GM19452 (cell line): Measurements from ENCODE around the gene ACAN.

Experiments
- ATAC-seq: cut with Tn5 transposase; IDR thresholded peaks from one replicate; pipeline ENCODE4 v1.9.1; 2021; ENCODE audit not compliant: unreplicated experiment

The ACAN gene

GRCh38 chr15:88900982-88901418, 97.8 kb downstream of the ACAN start:
- ATAC-seq = no peak

- no peak for ATAC-seq
Observed at GRCh38 chr15:88901508-88902220, 98.4 kb downstream of the ACAN start.

DNA sequence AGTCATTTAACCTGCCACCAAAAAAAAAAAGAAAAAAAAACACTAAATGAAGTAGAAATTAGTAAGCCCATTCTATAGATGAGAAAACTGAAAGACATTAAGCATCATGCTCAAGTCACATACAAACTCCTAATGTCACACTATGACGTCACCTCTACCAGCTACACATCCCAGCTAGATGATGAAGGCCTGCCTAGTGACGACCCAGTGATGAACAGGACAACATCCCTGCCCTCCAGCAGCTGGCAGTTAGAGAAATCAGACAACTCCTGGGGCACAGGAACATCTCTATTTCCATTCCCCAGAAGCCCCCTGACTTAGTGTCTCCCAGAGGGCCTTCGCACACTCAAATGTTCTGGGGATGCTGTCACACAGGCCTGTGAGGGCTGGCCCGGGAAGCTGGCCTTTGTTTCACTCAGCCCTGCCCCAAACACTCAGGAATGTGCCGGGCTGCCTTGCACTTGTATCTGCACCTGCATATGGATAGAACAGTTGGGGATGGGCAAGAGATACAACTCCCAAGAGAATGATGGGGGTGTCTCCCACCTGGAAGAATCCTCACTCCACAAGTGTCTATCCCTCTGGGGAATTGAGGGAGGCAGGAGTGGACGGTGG, 99.1 kb downstream of the ACAN start:
- no peak for ATAC-seq

GRCh38 chr15:88902846-88903245, 99.6 kb downstream of the ACAN start:
- ATAC-seq = no peak

DNA sequence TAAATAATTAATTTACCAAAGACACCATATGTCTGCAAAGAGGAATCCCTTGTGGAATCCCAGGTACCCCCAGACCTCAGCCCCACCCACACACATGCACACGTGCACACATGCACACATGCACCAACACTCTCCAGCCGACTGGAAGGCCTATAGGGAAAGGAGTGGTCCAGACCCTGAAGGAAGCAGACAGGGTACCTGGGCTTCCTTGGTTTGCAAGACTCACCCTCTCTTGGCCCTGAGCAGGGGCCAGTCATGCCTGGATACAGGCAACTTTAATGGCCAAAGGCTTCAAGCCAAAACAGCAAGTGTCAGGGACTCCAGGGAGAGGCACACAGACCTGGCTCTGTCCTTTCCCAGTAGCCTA, 101.0 kb downstream of the ACAN start:
- ATAC-seq = no peak

DNA sequence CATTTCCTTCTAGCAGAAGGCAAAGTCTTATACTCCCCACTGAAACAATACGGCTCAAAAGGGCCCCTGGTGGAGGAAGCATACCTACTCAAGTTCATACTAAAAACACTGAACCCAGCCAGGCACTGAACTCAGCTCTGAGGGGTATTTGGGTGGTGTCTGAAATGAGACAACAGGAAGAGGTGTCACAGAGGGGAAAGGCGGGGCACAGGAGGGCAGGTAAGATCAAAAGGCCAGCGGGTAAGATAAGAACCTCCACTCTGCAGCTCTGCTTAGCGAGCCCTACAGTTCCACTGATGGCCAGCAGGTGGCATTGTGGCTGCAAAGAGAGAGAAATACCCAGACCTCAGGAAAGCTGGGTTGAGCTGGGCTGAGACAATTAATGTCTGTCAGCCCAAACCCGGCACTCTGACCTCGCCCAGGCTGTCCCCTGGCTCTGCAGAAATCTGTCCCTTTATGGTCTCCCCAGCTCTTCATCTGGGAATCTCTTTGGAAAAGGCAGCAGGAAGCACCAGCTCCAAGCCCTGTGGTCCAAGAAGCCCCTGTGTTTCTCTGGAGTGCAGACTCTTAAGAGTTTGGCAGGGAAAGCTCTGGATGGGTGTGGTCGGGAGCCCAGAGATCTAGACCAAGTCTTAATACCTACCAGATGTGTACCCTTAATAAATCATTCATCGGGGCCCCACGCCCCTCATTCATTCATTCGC, 101.5 kb downstream of the ACAN start:
- no peak for ATAC-seq

DNA sequence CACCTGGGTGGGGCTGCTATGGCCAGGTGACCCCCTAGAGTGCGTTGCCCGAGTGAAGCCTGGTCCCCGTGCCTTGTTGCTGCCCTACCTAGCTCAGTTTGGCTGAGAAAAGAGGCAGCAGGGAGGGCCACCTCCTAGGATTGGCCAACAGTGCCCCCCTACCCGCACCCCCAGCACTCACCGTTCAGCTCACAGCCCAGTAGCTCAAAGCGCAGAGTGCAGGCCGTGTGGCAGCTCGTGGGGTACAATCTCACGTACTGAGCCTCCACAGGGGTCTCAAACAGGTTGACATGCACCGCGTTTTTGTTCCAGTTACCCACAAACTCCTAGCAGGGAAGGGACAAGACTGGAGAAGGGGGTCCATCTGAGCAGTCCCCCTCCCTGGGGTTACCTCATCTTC, 102.3 kb downstream of the ACAN start:
- ATAC-seq = no peak

DNA sequence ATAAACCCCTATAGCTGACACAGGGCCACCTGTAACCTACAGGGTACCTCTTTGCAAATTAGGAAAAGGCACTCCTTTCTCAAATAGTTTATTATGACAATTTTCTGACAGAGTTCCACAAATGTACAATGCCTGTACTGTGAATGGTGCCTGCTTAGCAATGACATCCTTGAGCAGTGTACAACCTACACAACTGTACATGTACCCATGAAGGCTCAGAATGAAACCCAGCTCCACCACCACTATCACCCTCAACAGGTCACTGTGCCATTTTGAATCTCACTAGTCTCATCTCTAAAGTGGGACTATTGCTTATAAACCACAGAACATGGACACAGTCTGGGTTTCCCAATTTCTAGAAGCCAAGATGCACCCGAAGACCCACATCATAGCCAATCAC, 102.9 kb downstream of the ACAN start:
- ATAC-seq = no peak

GRCh38 chr15:88906551-88906950, 103.3 kb downstream of the ACAN start:
- no peak for ATAC-seq

DNA sequence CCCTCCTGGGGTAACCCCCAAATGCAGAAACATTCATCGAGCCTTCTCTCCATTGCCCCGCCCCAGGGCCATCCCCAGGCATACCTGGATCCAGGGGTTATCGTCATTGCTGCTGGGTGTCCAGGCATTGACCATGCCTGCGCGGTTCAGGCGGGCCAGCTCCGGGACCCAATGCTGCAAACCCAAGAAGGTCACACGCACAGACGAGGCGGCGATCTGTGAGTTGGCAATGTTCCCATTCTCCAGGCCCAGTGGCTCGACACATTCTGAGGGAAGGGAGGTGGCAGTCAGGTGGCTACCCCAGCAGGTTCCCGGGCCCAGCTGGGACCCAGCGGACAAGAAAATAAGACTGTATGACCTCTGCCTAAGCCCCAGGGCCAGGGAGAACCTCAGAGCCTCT, 103.9 kb downstream of the ACAN start:
- ATAC-seq = no peak

DNA sequence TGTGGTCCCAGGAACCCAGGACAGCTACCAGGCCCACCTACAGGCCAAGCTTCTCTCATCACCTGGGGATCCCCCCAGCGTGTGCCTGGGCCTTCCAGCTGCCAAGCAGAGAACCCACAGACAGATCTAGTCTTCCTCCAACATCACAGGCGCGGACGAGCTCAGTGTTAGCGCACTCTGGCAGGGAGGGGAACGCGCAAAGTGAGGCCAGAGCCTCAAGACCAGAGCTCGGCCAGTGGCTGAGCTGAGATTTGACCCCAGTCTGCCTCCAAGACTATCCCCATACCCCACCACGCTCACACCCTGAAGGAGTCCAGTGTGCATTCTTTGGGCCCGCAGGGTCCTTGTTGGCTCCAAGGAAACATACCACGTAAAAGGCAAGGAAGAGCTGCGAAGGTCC, 104.9 kb downstream of the ACAN start:
- no peak for ATAC-seq

- no peak for ATAC-seq
Observed at GRCh38 chr15:88908697-88909621, 105.7 kb downstream of the ACAN start.

DNA sequence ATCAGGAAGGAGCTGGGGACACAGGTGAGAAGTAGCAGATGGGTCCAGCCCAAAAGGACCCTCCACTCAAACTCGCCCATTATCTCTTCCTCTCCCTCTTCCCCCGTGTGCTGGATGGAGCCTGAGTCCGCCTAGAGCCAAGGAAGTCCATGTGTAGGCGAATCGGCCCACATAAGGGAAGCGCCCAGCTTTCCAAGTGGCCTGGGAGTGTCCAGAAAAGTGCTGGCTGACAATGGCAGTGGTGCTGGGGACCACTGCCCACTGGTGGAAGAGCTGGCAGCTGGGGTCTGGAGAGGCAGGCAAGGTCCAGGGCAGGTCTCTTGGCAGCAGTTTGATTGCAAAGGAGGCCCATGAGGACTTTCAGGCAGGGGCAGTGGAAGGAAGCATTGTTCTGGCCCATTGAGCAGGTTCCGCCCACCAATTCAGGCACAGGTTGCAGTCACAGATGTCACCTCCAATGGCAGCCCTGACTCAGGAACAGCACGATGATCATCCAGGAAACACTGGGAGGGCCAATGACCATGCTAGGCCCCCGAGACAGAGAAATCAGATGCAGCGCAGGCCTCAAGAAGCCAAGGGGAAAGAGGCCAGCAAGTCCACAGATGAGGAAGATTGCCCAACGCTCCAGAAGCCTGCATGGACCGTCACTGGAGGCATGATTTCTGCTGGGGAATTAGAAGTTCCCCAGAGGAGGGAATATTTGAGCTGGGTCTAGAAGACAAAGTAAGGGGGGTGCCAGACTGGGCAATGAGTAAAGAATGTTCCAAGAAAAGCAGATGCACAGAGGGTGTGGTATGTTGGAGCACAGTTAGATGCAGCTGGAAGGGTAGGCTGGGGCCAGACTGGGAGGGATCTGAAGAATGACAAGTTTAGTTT, 107.0 kb downstream of the ACAN start:
- ATAC-seq = no peak

- no peak for ATAC-seq
Observed at GRCh38 chr15:88911766-88912118, 108.5 kb downstream of the ACAN start.

- no peak for ATAC-seq
Observed at GRCh38 chr15:88912500-88912921, 109.3 kb downstream of the ACAN start.

GRCh38 chr15:88913017-88913849, 110.0 kb downstream of the ACAN start, which contains the start of gene MFGE8:
TSS of gene MFGE8 (minus strand) at chr15:88913379. CDS start at chr15:88913319, 60 bp downstream.
- ATAC-seq = peak; percentile 88

DNA sequence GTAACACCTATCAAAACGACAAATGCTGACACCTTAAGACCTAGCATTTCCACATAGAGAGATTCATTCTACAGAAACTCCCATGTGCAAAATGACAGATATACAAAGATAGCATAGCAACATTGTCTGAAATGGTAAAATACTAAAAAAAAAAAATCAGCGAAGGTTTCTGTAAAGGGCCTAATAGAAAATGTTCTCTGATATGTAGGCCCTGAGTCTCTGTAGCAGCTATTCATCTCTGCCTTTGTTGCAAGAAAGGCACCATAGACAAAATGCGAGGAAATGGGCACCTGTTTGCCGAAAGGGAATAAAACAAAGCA, 110.6 kb downstream of the ACAN start:
- no peak for ATAC-seq

DNA sequence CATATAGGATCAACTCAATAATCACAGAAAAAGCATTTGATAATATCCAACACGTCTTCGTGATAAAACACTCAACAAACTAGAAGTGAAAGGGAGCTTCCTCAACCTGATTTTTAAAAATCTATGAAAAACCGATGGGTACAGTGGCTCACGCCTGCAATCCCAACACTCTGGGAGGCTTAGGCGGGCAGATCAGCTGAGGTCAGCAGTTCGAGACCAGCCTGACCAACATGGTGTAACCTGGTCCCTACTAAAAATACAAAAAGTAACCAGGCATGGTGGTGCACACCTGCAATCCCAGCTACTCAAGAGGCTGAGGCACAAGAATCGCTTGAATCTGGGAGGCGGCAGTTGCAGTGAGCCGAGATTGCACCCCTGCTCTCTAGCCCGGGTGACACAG, 112.1 kb downstream of the ACAN start:
- no peak for ATAC-seq

- ATAC-seq = no peak
Observed at GRCh38 chr15:88917760-88918159, 114.5 kb downstream of the ACAN start.
